NCI-H1092 (cell line): ENCODE results near the gene OPTC.

Experiments
- DNase-seq: peaks from one replicate; lab custom pipeline; 2025; lab: John Stamatoyannopoulos, UW

OPTC gene

GRCh38 chr1:203536980-203537455 lies 43.1 kb downstream of the OPTC start:
- DNase-seq, result no peak

GRCh38 chr1:203537806-203538464 lies 44.0 kb downstream of the OPTC start:
- DNase-seq, result peak; percentile 46

- DNase-seq, result no peak
Measured at GRCh38 chr1:203538726-203539125, 44.8 kb downstream of the OPTC start.

GRCh38 chr1:203539831-203540546 lies 46.0 kb downstream of the OPTC start:
- no peak for DNase-seq

- no peak for DNase-seq
Measured at GRCh38 chr1:203544485-203544884, 50.5 kb downstream of the OPTC start.

GRCh38 chr1:203544978-203545816 lies 51.2 kb downstream of the OPTC start:
- DNase-seq, result no peak

GRCh38 chr1:203546274-203546673 lies 52.3 kb downstream of the OPTC start:
- no peak for DNase-seq

GRCh38 chr1:203547147-203547546 lies 53.2 kb downstream of the OPTC start:
- DNase-seq, result no peak

GRCh38 chr1:203547771-203548421 lies 53.9 kb downstream of the OPTC start:
- no peak for DNase-seq

- no peak for DNase-seq
Measured at GRCh38 chr1:203548892-203549291, 54.9 kb downstream of the OPTC start.

GRCh38 chr1:203549309-203549708 lies 55.4 kb downstream of the OPTC start:
- no peak for DNase-seq

- no peak for DNase-seq
Measured at GRCh38 chr1:203550846-203551245, 56.9 kb downstream of the OPTC start.

- no peak for DNase-seq
Measured at GRCh38 chr1:203551550-203551949, 57.6 kb downstream of the OPTC start.

- no peak for DNase-seq
Measured at GRCh38 chr1:203553496-203553895, 59.5 kb downstream of the OPTC start.

- no peak for DNase-seq
Measured at GRCh38 chr1:203554071-203554470, 60.1 kb downstream of the OPTC start.

- no peak for DNase-seq
Measured at GRCh38 chr1:203555076-203555475, 61.1 kb downstream of the OPTC start.

GRCh38 chr1:203555511-203556046 lies 61.6 kb downstream of the OPTC start:
- no peak for DNase-seq

- no peak for DNase-seq
Measured at GRCh38 chr1:203556047-203556851, 62.3 kb downstream of the OPTC start.

GRCh38 chr1:203557390-203557789 lies 63.4 kb downstream of the OPTC start:
- no peak for DNase-seq

GRCh38 chr1:203558064-203558760 lies 64.3 kb downstream of the OPTC start:
- no peak for DNase-seq
